GM12878 (cell line): ENCODE measurements around the gene KTN1. TPM values are rescaled to one million over a fixed set of nuclear protein-coding genes. Genes with fewer than 3 reads are reported as not detected.

Experiments
- ASH2L ChIP-seq: fragments of 300-600, 200-600 bp; sonication (generic); IDR thresholded peaks from 2 replicates; pipeline ENCODE4 v1.6.1; 2017; ENCODE audit warnings: low read depth, mild to moderate bottlenecking, borderline replicate concordance
- BMI1 ChIP-seq: fragments of 450-650 bp; IDR thresholded peaks from 2 replicates; pipeline ENCODE4 v1.6.1; 2016; ENCODE audit warnings: mild to moderate bottlenecking, moderate library complexity, borderline replicate concordance
- CBFB ChIP-seq: IDR thresholded peaks from 2 replicates; pipeline ENCODE4 v1.6.1; 2016; ENCODE audit warnings: antibody characterized with exemption, low read depth
- CBX5 ChIP-seq: sonication (generic); IDR thresholded peaks from 2 replicates; pipeline ENCODE4 v1.6.1; 2016; ENCODE audit warnings: low read depth, moderate library complexity, mild to moderate bottlenecking, inconsistent platforms
- CREB1 ChIP-seq: IDR thresholded peaks from 2 replicates; pipeline ENCODE4 v1.6.1; 2012; ENCODE audit warnings: low read depth, mild to moderate bottlenecking, inconsistent platforms
- EGR1 ChIP-seq, 2 experiments: IDR thresholded peaks; 1 replicate in 1 of 2; 2 replicates in 1 of 2; pipeline ENCODE4 v1.6.1; 2011 to 2012; ENCODE audit warnings: low read depth in 2 of 2, low read length in 2 of 2, borderline replicate concordance in 1 of 2, mild to moderate bottlenecking in 1 of 2, moderate library complexity in 1 of 2
- EP300 ChIP-seq, 2 experiments: fragments of 150-350 bp in 1 of 2; IDR thresholded peaks; 2 replicates each; pipeline ENCODE4 v1.6.1; 2011 to 2012; ENCODE audit warnings: low read depth in 2 of 2, low read length in 2 of 2, borderline replicate concordance in 1 of 2, improper control_type of control experiment in 1 of 2, inconsistent platforms in 1 of 2; ENCODE audit not compliant: control insufficient read depth in 1 of 2
- GABPA ChIP-seq: IDR thresholded peaks from 2 replicates; pipeline ENCODE4 v1.6.1; 2014; ENCODE audit warnings: antibody characterized with exemption, low read depth, mild to moderate bottlenecking, inconsistent platforms
- HDAC2 ChIP-seq: fragments of 200-600 bp; sonication (generic); IDR thresholded peaks from 2 replicates; pipeline ENCODE4 v1.6.1; 2017
- IKZF1 ChIP-seq: fragments of 450-650 bp; conservative IDR thresholded peaks from 2 replicates; pipeline ENCODE4 v1.6.1; 2017; ENCODE audit warnings: antibody characterized with exemption, mild to moderate bottlenecking
- LARP7 ChIP-seq: fragments of 450-650 bp; IDR thresholded peaks from 2 replicates; pipeline ENCODE4 v1.6.1; 2017; ENCODE audit warnings: mild to moderate bottlenecking
- MAX ChIP-seq: IDR thresholded peaks from 2 replicates; pipeline ENCODE4 v1.6.1; 2012; ENCODE audit warnings: low read depth, low read length, improper control_type of control experiment
- MLLT1 ChIP-seq: fragments of 450-650 bp; IDR thresholded peaks from 2 replicates; pipeline ENCODE4 v1.6.1; 2016; ENCODE audit warnings: mild to moderate bottlenecking
- MTA2 ChIP-seq: fragments of 450-650 bp; IDR thresholded peaks from 2 replicates; pipeline ENCODE4 v1.6.1; 2016; ENCODE audit warnings: low read depth, mild to moderate bottlenecking, moderate library complexity
- MXI1 ChIP-seq: fragments of 150-350 bp; IDR thresholded peaks from 2 replicates; pipeline ENCODE4 v1.6.1; 2011; ENCODE audit warnings: low read depth, mild to moderate bottlenecking, inconsistent platforms, low read length, improper control_type of control experiment
- NKRF ChIP-seq: fragments of 450-650 bp; conservative IDR thresholded peaks from 2 replicates; pipeline ENCODE4 v1.6.1; 2017; ENCODE audit warnings: mild to moderate bottlenecking, moderate library complexity
- NR2C2 ChIP-seq: IDR thresholded peaks from 2 replicates; pipeline ENCODE4 v1.6.1; 2011; ENCODE audit warnings: borderline replicate concordance, low read depth; ENCODE audit not compliant: control insufficient read depth, insufficient read length
- NRF1 ChIP-seq: conservative IDR thresholded peaks from 2 replicates; pipeline ENCODE4 v1.6.1; 2011; ENCODE audit warnings: mild to moderate bottlenecking, low read depth, low read length, improper control_type of control experiment
- PRDM15 ChIP-seq: fragments of 450-650 bp; formaldehyde crosslinking; IDR thresholded peaks from 2 replicates; pipeline ENCODE4 v1.4.0; 2020; ENCODE audit warnings: mild to moderate bottlenecking, moderate library complexity
- RFX5 ChIP-seq: IDR thresholded peaks from 2 replicates; pipeline ENCODE4 v1.6.1; 2011; ENCODE audit warnings: low read depth, low read length, improper control_type of control experiment
- RUNX3 ChIP-seq: IDR thresholded peaks from 2 replicates; pipeline ENCODE4 v1.6.1; 2012; ENCODE audit warnings: low read length, inconsistent platforms
- SREBF2 ChIP-seq: IDR thresholded peaks from 2 replicates; pipeline ENCODE4 v1.6.1; 2012; ENCODE audit warnings: mild to moderate bottlenecking, low read length
- SUPT20H ChIP-seq: IDR thresholded peaks from 2 replicates; pipeline ENCODE4 v1.6.1; 2011; ENCODE audit warnings: low read depth, mild to moderate bottlenecking, low read length, moderate library complexity, borderline replicate concordance; ENCODE audit not compliant: control insufficient read depth
- TCF12 ChIP-seq: IDR thresholded peaks from 2 replicates; pipeline ENCODE4 v1.6.1; 2011; ENCODE audit warnings: low read depth, mild to moderate bottlenecking, low read length
- polyA plus RNA-seq, 11 experiments: library from polyadenylated mRNA; depleted of rRNA in 4 of 11; unstranded in 6 of 11; stranded (reverse) in 5 of 11; fragments of >200 nt; fragmentation: Nextera tagmentation in 4 of 11; fragmentation: Illumina TruSeq in 1 of 11; extraction: Ambion mirVana in 4 of 11; extraction: Trizol in 1 of 11; gene quantifications; 1 replicate in 1 of 11; 2 replicates in 10 of 11; pipeline versions ENCODE4 v1.2.1 to v1.2.3, GENCODE V29; 2011 to 2016; ENCODE audit warnings: inconsistent platforms in 2 of 11, missing spikeins in 2 of 11, low read depth in 1 of 11
- total RNA-seq, 4 experiments: library from RNA; depleted of rRNA in 3 of 4; stranded (reverse); fragments of >200 nt in 3 of 4; fragmentation: Illumina TruSeq in 1 of 4; extraction: Trizol in 1 of 4; gene quantifications; 2 replicates each; pipeline versions ENCODE4 v1.2.1 to v1.2.3, GENCODE V29; 2013 to 2021

KTN1 gene
- total and polyA plus RNA-seq, 10 of the 15 experiments (the other 5 are each of a cell fraction or from before 2014, with no cell fraction given), result 50.6 to 154 (median 84.2) TPM

GRCh38 chr14:55546212-55546874 is 33.7 kb upstream of the KTN1 start (continued):
- TF ChIP-seq PRDM15 (CRISPR knock-in tag) (no peak), SREBF2 (no peak), EGR1 (IDR thresholded peaks at IDR 0.05; ENCODE audit: borderline replicate concordance in 1 of 2, low read depth in 2 of 2, low read length in 2 of 2) (no peak), CREB1 (no peak), MAX (no peak), MTA2 (peak; percentile 94), GABPA (no peak), BMI1 (no peak), RFX5 (no peak), NR2C2 (no peak), LARP7 (no peak), ASH2L (no peak), TCF12 (no peak), RUNX3 (no peak), SUPT20H (no peak), CBFB (no peak), NRF1 (no peak), MLLT1 (peak; percentile 59), MXI1 (no peak), HDAC2 (no peak), EP300 (IDR thresholded peaks at IDR 0.05; ENCODE audit: borderline replicate concordance in 1 of 2, control insufficient read depth in 1 of 2, low read depth in 2 of 2, low read length in 2 of 2) (peak; percentile 28 to 32; a peak in 1 of 4 replicates), NKRF (no peak), IKZF1 (peak; percentile 38), CBX5 (no peak)
